HEK293T (cell line): ENCODE results near the gene PLEKHA6.

Experiments used
- CTCF ChIA-PET: fragments of 350-600 bp; formaldehyde crosslinking; extraction: SDS; loops from one replicate; lab custom pipeline; 2021; ENCODE audit warnings: antibody characterized with exemption, inconsistent platforms; lab: Yijun Ruan, JAX
- POLR2A ChIA-PET: fragments of 350-600 bp; formaldehyde crosslinking; extraction: SDS; loops from one replicate; lab custom pipeline; 2020; ENCODE audit warnings: antibody characterized with exemption, inconsistent platforms; lab: Yijun Ruan, JAX
- DNase-seq: peaks from one replicate; pipeline ENCODE4 v3.0.0; 2012; ENCODE audit warnings: mixed read lengths; ENCODE audit errors: extremely low spot score
- ARNT ChIP-seq: fragments of 450-650 bp; IDR thresholded peaks from 2 replicates; pipeline ENCODE4 v1.6.1; 2017; ENCODE audit warnings: mild to moderate bottlenecking
- BHLHE40 ChIP-seq: fragments of 450-650 bp; IDR thresholded peaks from 2 replicates; pipeline ENCODE4 v1.6.1; 2016; ENCODE audit warnings: mild to moderate bottlenecking, moderate library complexity, borderline replicate concordance
- CTBP1 ChIP-seq: fragments of 450-650 bp; IDR thresholded peaks from 2 replicates; pipeline ENCODE4 v1.6.1; 2016; ENCODE audit warnings: borderline replicate concordance
- ELF4 ChIP-seq: fragments of 450-650 bp; IDR thresholded peaks from 2 replicates; pipeline ENCODE4 v1.6.1; 2017; ENCODE audit warnings: antibody characterized with exemption
- FOXA1 ChIP-seq: fragments of 450-650 bp; IDR thresholded peaks from 2 replicates; pipeline ENCODE4 v1.6.1; 2016; ENCODE audit warnings: mild to moderate bottlenecking
- FOXK2 ChIP-seq: fragments of 450-650 bp; IDR thresholded peaks from 2 replicates; pipeline ENCODE4 v1.6.1; 2016; ENCODE audit warnings: mild to moderate bottlenecking
- FOXM1 ChIP-seq: fragments of 450-650 bp; IDR thresholded peaks from 2 replicates; pipeline ENCODE4 v1.6.1; 2017; ENCODE audit warnings: mild to moderate bottlenecking, borderline replicate concordance
- HDGF ChIP-seq: fragments of 450-650 bp; IDR thresholded peaks from 2 replicates; pipeline ENCODE4 v1.6.1; 2017; ENCODE audit warnings: antibody characterized with exemption, borderline replicate concordance
- L3MBTL2 ChIP-seq: fragments of 450-650 bp; conservative IDR thresholded peaks from 2 replicates; pipeline ENCODE4 v1.6.1; 2016; ENCODE audit warnings: mild to moderate bottlenecking
- LEF1 ChIP-seq: fragments of 450-650 bp; IDR thresholded peaks from 2 replicates; pipeline ENCODE4 v1.6.1; 2017; ENCODE audit warnings: mild to moderate bottlenecking, borderline replicate concordance
- NFRKB ChIP-seq: fragments of 450-650 bp; IDR thresholded peaks from 2 replicates; pipeline ENCODE4 v1.6.1; 2016; ENCODE audit warnings: mild to moderate bottlenecking, moderate library complexity
- PKNOX1 ChIP-seq: fragments of 450-650 bp; IDR thresholded peaks from 2 replicates; pipeline ENCODE4 v1.6.1; 2016
- SP1 ChIP-seq: fragments of 450-650 bp; IDR thresholded peaks from 2 replicates; pipeline ENCODE4 v1.6.1; 2017
- SUZ12 ChIP-seq: fragments of 450-650 bp; IDR thresholded peaks from 2 replicates; pipeline ENCODE4 v1.6.1; 2016; ENCODE audit warnings: mild to moderate bottlenecking
- TARDBP ChIP-seq: fragments of 450-650 bp; IDR thresholded peaks from 2 replicates; pipeline ENCODE4 v1.6.1; 2016
- ZNF384 ChIP-seq: fragments of 450-650 bp; IDR thresholded peaks from 2 replicates; pipeline ENCODE4 v1.6.1; 2016

Gene PLEKHA6

GRCh38 chr1:204282761-204283221, 76.9 kb downstream of the PLEKHA6 start:
- no peak for TF ChIP-seq SUZ12
- ChIA-PET CTCF (interaction anchor here (1.4 kb wide), 1 partner anchor 26 kb away, joined by 4 read pairs; no protein-coding TSS in a partner anchor), POLR2A (no interaction called here)
- DNase-seq, result no peak

GRCh38 chr1:204280099-204280961, 79.4 kb downstream of the PLEKHA6 start:
- no peak for DNase-seq
- TF ChIP-seq SP1, result no peak
- TF ChIP-seq ARNT, result no peak
- TF ChIP-seq FOXK2, result no peak
- no peak for TF ChIP-seq PKNOX1
- no peak for TF ChIP-seq BHLHE40
- no peak for TF ChIP-seq SUZ12
- TF ChIP-seq FOXM1, result no peak
- TF ChIP-seq FOXA1, result no peak
- TF ChIP-seq L3MBTL2, result no peak
- no peak for TF ChIP-seq ZNF384
- no peak for TF ChIP-seq CTBP1
- TF ChIP-seq NFRKB, result no peak
- no peak for TF ChIP-seq TARDBP
- no peak for TF ChIP-seq ELF4
- TF ChIP-seq LEF1, result no peak
- TF ChIP-seq HDGF, result no peak
- POLR2A ChIA-PET, result no interaction called here
- CTCF ChIA-PET, result interaction anchor here (1.0 kb wide), 1 partner anchor 24 kb away, joined by 3 read pairs; no protein-coding TSS in a partner anchor

- POLR2A ChIA-PET, result no interaction called here
- DNase-seq, result no peak
- CTCF ChIA-PET, result no interaction called here
- TF ChIP-seq FOXK2, result no peak
- no peak for TF ChIP-seq ARNT
- TF ChIP-seq NFRKB, result no peak
- TF ChIP-seq HDGF, result no peak
- no peak for TF ChIP-seq FOXM1
- no peak for TF ChIP-seq CTBP1
- no peak for TF ChIP-seq BHLHE40
- no peak for TF ChIP-seq ELF4
- TF ChIP-seq SP1, result no peak
- no peak for TF ChIP-seq TARDBP
- TF ChIP-seq FOXA1, result no peak
- TF ChIP-seq L3MBTL2, result no peak
- TF ChIP-seq LEF1, result no peak
- TF ChIP-seq SUZ12, result no peak
- TF ChIP-seq PKNOX1, result no peak
These were observed 80.8 kb downstream of the PLEKHA6 start for GRCh38 chr1:204278958-204279357.

GRCh38 chr1:204278251-204278650, 81.5 kb downstream of the PLEKHA6 start:
- TF ChIP-seq FOXK2, result no peak
- TF ChIP-seq NFRKB, result no peak
- TF ChIP-seq SP1, result no peak
- no peak for TF ChIP-seq HDGF
- no peak for TF ChIP-seq TARDBP
- no peak for TF ChIP-seq BHLHE40
- TF ChIP-seq CTBP1, result no peak
- TF ChIP-seq LEF1, result no peak
- TF ChIP-seq FOXA1, result no peak
- TF ChIP-seq PKNOX1, result no peak
- no peak for TF ChIP-seq SUZ12
- no peak for TF ChIP-seq ELF4
- TF ChIP-seq ZNF384, result no peak
- no peak for TF ChIP-seq L3MBTL2
- ChIA-PET CTCF (interaction anchor here (1.4 kb wide), 1 partner anchor 85 kb away, joined by 5 read pairs; no protein-coding TSS in a partner anchor), POLR2A (no interaction called here)
- no peak for DNase-seq

- ChIA-PET POLR2A (no interaction called here), CTCF (interaction anchor here (1.4 to 1.6 kb wide), 2 partner anchors 19 to 86 kb away, joined by 4 to 5 read pairs; no protein-coding TSS in a partner anchor)
- no peak for TF ChIP-seq CTBP1
- TF ChIP-seq HDGF, result no peak
- TF ChIP-seq FOXA1, result no peak
- no peak for TF ChIP-seq ELF4
- TF ChIP-seq SP1, result no peak
- no peak for TF ChIP-seq PKNOX1
- no peak for TF ChIP-seq L3MBTL2
- TF ChIP-seq FOXK2, result no peak
- TF ChIP-seq NFRKB, result no peak
- no peak for TF ChIP-seq ZNF384
- TF ChIP-seq TARDBP, result no peak
- no peak for TF ChIP-seq SUZ12
- no peak for TF ChIP-seq FOXM1
- TF ChIP-seq LEF1, result no peak
- TF ChIP-seq BHLHE40, result no peak
- no peak for TF ChIP-seq ARNT
- no peak for DNase-seq
These were observed 82.0 kb downstream of the PLEKHA6 start for GRCh38 chr1:204277563-204278219.
